ENCODE data around the gene TRAF5. TPM values are rescaled to one million over a fixed set of nuclear protein-coding genes. Genes with fewer than 3 reads are reported as not detected.

The TRAF5 gene
- total and polyA plus RNA-seq, 2 donors (not counting 3 experiments of a cell fraction or from before 2014, with no cell fraction given), result 8.5 to 17.6 TPM

GRCh38 chr1:211326140-211326527 is 499 bp upstream of the TRAF5 start:
- dilution Hi-C loops (cut with MboI; ENCODE audit: extremely low pct_ligation_motif_present, low sequenced_read_pairs), result no loop called here
- Histone ChIP-seq H3K9me1 (replicated peaks; ENCODE audit: control insufficient read depth, extremely low read depth, insufficient read depth, low read length) (no peaks in the 10 kb centered on the region), H3K79me2 (ENCODE audit: control insufficient read depth, insufficient read depth, low read length) (no peaks in the 10 kb centered on the region), H3K4me1 (ENCODE audit: control insufficient read depth, extremely low read depth, insufficient read depth, low read length) (peaks cover 3% of the 10 kb centered on the region), H3K4me2 (ENCODE audit: insufficient read depth, low read length) (peak overlapping the region; percentile 51), H3K36me3 (ENCODE audit: control insufficient read depth in 2 of 2, extremely low read depth in 1 of 2, insufficient read depth in 2 of 2, low read length in 2 of 2) (no peaks in the 10 kb centered on the region), H3K4me3 (replicated peaks in 1 of 3; ENCODE audit: insufficient read depth in 1 of 3, low read depth in 1 of 3, low read length in 3 of 3) (peak overlapping the region in 2 of 3 experiments; percentile 21 to 78), H3K9ac (replicated peaks; ENCODE audit: extremely low read depth, insufficient read depth, low read length) (peak overlapping the region; percentile 25), H3K27ac (ENCODE audit: insufficient read depth, low read depth, low read length) (no peak overlapping the region), H3K27me3 (ENCODE audit: control insufficient read depth in 2 of 2, insufficient read depth in 2 of 2, low read length in 2 of 2) (no peaks in the 10 kb centered on the region), H3K9me3 (replicated peaks; ENCODE audit: control insufficient read depth, insufficient read depth, low read length) (no peaks in the 10 kb centered on the region), H4K20me1 (replicated peaks; ENCODE audit: control insufficient read depth, extremely low read depth, insufficient read depth, low read length) (no peaks in the 10 kb centered on the region), H2AFZ (ENCODE audit: low read depth, low read length) (peak overlapping the region; percentile 90)
- FAIRE-seq (no peak), DNase-seq (ENCODE audit: low read depth, low spot score) (peak; percentile 45)
- ChIA-PET POLR2A (interaction anchor here (0.6 kb wide), 1 partner anchor 174 kb away, joined by 6 read pairs; no protein-coding TSS in a partner anchor), CTCF (interaction anchor here (0.7 to 2.9 kb wide), 8 partner anchors 10 to 190 kb away, joined by 3 to 15 read pairs (median 4); no protein-coding TSS in a partner anchor)
- BruUV-seq (replicated peaks), result no TSS peak
- no peak for TF ChIP-seq POLR2A (IDR thresholded peaks at IDR 0.05; ENCODE audit: low read depth, low read length)
- no peak for TF ChIP-seq CTCF (IDR thresholded peaks at IDR 0.05; ENCODE audit: extremely low read depth in 1 of 2, insufficient read depth in 1 of 2, low read depth in 1 of 2, low read length in 2 of 2)
- TF ChIP-seq MAX (IDR thresholded peaks at IDR 0.05; ENCODE audit: insufficient read depth, insufficient read length), result no peak
- TF ChIP-seq JUN (IDR thresholded peaks at IDR 0.05; ENCODE audit: borderline replicate concordance, insufficient read depth, insufficient read length, low read depth), result no peak
- TF ChIP-seq MYC (IDR thresholded peaks at IDR 0.05; ENCODE audit: low read depth, low read length), result no peak
- intact Hi-C loops (cut with micrococcal nuclease), result no loop called here

All from endothelial cell of umbilical vein (primary cell).